Parathyroid adenoma (tissue), 2 donors: ENCODE results near the gene MT1G.

Source experiments
- H2AFZ ChIP-seq: fragments of 300-600 bp; sonication (generic); one replicate; pipeline ENCODE4 v1.7.0; 2017; ENCODE audit warnings: antibody characterized with exemption, mild to moderate bottlenecking
- H3K27ac ChIP-seq: fragments of 300-600 bp; sonication (generic); one replicate; pipeline ENCODE4 v1.7.0; 2017
- H3K27me3 ChIP-seq: fragments of 300-600 bp; sonication (generic); one replicate; pipeline ENCODE4 v1.7.0; 2017; ENCODE audit warnings: low read length; ENCODE audit not compliant: control insufficient read depth, insufficient read depth
- H3K36me3 ChIP-seq: fragments of 300-600 bp; sonication (generic); one replicate; pipeline ENCODE4 v1.7.0; 2017; ENCODE audit warnings: low read length; ENCODE audit not compliant: control insufficient read depth, insufficient read depth
- H3K4me1 ChIP-seq: fragments of 300-600 bp; sonication (generic); one replicate; pipeline ENCODE4 v1.7.0; 2017; ENCODE audit warnings: control low read depth
- H3K4me2 ChIP-seq: fragments of 300-600 bp; sonication (generic); one replicate; pipeline ENCODE4 v1.7.0; 2017; ENCODE audit warnings: low read length
- H3K4me3 ChIP-seq: fragments of 300-600 bp; sonication (generic); one replicate; pipeline ENCODE4 v1.7.0; 2017; ENCODE audit warnings: low read depth, low read length
- H3K79me2 ChIP-seq: fragments of 300-600 bp; sonication (generic); one replicate; pipeline ENCODE4 v1.7.0; 2017; ENCODE audit warnings: control low read depth
- H3K9ac ChIP-seq: fragments of 300-600 bp; sonication (generic); one replicate; pipeline ENCODE4 v1.7.0; 2017; ENCODE audit warnings: mild to moderate bottlenecking
- H3K9me3 ChIP-seq: fragments of 300-600 bp; sonication (generic); one replicate; pipeline ENCODE4 v1.7.0; 2017; ENCODE audit warnings: low read length; ENCODE audit not compliant: control insufficient read depth
- TF ChIP-seq, protein P1 (sequence below): fragments of 300-600 bp; sonication (generic); IDR thresholded peaks from one replicate; pipeline ENCODE4 v1.7.0; 2017; ENCODE audit warnings: antibody characterized with exemption, mild to moderate bottlenecking
- donor health status: primary hyperparathyroidism.

The MT1G gene

GRCh38 chr16:56620339-56620897 lies 47.4 kb downstream of the MT1G start:
- H3K79me2 ChIP-seq, result no peaks in the 10 kb centered on the region
- H3K4me2 ChIP-seq, result no peak overlapping the region
- H2AFZ ChIP-seq, result no peak overlapping the region
- no peaks in the 10 kb centered on the region for H3K9me3 ChIP-seq
- H3K9ac ChIP-seq, result no peak overlapping the region
- TF ChIP-seq, protein P1, sequence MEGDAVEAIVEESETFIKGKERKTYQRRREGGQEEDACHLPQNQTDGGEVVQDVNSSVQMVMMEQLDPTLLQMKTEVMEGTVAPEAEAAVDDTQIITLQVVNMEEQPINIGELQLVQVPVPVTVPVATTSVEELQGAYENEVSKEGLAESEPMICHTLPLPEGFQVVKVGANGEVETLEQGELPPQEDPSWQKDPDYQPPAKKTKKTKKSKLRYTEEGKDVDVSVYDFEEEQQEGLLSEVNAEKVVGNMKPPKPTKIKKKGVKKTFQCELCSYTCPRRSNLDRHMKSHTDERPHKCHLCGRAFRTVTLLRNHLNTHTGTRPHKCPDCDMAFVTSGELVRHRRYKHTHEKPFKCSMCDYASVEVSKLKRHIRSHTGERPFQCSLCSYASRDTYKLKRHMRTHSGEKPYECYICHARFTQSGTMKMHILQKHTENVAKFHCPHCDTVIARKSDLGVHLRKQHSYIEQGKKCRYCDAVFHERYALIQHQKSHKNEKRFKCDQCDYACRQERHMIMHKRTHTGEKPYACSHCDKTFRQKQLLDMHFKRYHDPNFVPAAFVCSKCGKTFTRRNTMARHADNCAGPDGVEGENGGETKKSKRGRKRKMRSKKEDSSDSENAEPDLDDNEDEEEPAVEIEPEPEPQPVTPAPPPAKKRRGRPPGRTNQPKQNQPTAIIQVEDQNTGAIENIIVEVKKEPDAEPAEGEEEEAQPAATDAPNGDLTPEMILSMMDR, result no peak
- no peak overlapping the region for H3K4me3 ChIP-seq
- H3K36me3 ChIP-seq, result no peaks in the 10 kb centered on the region
- H3K27ac ChIP-seq, result no peak overlapping the region
- peaks cover 6% of the 10 kb centered on the region for H3K4me1 ChIP-seq
- no peaks in the 10 kb centered on the region for H3K27me3 ChIP-seq

- no peak overlapping the region for H3K4me3 ChIP-seq
- no peak overlapping the region for H3K9ac ChIP-seq
These were observed 49.7 kb downstream of the MT1G start for GRCh38 chr16:56618138-56618537.

DNA sequence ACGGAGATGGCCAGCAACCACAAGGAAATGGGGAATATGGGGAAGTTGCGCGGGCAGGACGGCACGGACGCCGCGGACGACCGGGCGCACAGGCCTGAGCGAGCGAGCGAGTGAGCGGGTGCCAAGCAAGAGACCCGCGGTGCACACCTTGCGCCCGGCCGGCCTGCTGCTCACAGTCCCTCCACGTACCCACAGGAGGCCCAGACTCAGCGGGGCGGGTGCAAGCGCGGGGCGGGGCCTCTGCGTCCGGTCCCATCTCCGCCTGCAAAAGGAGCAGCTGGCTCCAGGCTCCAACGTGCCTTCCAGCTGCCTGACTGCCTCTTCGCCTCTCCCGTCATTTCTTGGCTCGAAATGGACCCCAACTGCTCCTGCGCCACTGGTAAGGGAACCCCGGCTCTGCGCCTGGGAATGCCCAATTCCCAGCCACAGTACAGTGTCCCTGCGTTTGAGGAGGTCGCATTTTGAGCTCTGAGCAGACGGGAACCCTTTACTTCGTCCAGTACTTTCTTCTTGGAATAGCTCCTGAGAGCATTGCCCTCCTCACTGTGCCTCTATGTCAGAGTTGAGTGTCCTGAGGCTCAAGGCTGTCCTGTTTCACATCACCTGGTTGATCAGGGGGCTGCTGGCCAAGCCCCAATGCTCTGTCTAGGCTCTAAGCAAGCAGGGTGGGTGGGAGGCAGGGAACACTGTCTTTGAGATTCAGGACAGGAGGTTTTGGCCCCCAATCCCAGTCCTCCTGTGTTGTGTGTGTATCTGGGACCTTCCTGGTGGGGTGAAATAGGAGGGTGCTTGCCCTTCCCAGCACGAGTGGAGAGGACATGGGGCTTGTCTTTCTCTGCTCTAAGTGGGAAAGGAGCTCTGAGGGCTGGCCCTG lies 50.4 kb downstream of the MT1G start:
- H3K4me3 ChIP-seq, result no peak overlapping the region
- no peaks in the 10 kb centered on the region for H3K9me3 ChIP-seq
- H3K9ac ChIP-seq, result peak overlapping the region; percentile 21
- H2AFZ ChIP-seq, result peak overlapping the region; percentile 85
- TF ChIP-seq, protein P1, result no peak
- H3K27ac ChIP-seq, result peak overlapping the region; percentile 39
- H3K36me3 ChIP-seq, result no peaks in the 10 kb centered on the region
- H3K27me3 ChIP-seq, result no peaks in the 10 kb centered on the region
- H3K4me1 ChIP-seq, result peaks cover 6% of the 10 kb centered on the region
- H3K79me2 ChIP-seq, result no peaks in the 10 kb centered on the region
- peak overlapping the region; percentile 35 for H3K4me2 ChIP-seq

More at GRCh38 chr16:56618138-56618537, 49.7 kb downstream of the MT1G start:
- Histone ChIP-seq H3K79me2 (no peaks in the 10 kb centered on the region), H2AFZ (no peak overlapping the region), H3K4me1 (peaks cover 6% of the 10 kb centered on the region), H3K27ac (no peak overlapping the region), H3K27me3 (no peaks in the 10 kb centered on the region), H3K36me3 (no peaks in the 10 kb centered on the region), H3K4me2 (no peak overlapping the region), H3K9me3 (no peaks in the 10 kb centered on the region)
- TF ChIP-seq, protein P1, result no peak
